ENCODE results near the gene PSD2.

PSD2 gene

DNA sequence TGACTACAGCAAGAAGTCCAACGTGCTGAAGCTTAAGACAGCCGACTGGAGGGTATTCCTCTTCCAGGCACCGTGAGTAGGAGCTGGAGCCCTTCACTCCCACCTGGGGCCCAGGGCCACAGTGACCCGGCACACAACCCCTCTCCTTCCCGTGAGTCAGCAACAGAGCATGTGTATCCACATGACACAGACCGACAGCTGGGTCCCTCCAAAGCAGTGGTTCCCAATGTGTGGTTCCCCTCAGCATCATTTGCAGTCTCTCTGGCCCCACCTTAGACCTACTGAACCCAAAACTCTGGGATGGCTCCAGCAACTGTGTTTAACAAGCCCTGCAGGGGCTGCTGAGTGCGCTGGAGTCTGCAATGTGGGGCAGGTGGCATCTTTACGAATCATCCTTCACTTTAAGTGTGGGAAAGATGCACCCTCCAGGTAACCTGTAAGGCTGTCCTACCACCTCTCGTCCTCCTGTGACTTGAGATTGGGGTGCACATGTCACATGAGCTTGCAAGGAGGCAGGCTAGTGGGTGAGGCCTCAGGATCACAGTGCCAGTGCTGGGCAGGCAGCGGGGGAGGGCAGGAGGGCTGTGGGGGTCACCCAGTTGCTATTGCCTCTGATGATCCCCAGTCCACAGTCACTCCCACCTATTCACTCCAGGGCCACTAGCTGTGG is 42.2 kb downstream of the PSD2 start:
- no peak for DNase-seq (ENCODE audit: low spot score)

DNA sequence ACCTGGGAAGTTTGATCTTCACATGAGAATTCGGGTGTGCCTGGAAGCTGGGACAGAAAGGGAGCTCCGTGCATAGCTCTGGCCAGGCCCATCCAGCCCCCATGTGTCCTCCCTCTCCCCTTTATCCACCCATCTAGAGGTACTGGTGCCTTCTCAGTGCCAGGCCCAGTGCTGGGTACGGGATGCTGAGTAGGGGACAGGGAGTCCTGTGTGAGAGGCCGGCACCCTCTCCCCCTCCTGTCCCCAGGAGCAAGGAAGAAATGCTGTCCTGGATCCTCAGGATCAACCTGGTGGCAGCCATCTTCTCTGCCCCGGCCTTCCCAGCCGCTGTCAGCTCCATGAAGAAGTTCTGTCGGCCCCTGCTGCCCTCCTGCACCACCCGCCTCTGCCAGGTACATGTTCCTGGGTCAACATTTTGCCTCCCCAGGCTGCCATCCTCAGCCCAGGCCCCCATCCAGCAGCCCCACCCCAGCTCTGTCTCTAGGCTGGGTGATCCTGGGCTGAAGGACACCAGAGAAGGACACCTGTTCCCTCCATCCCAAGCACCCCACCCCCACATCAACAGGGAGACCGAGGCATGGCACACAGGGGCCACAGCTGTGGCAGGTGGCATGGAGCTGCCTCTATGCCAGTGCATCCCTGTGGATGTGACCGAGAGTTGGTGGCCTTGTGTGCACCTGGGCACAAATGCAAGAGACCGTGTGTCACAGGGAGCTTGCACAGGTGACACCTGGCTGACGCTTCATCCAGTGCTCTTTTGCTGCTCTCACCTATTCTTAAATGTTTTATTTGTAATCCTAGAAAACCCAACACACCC is 43.0 kb downstream of the PSD2 start:
- DNase-seq (ENCODE audit: low spot score) = no peak

- DNase-seq (ENCODE audit: low spot score) = no peak
Measured at GRCh38 chr5:139839232-139839815, 43.7 kb downstream of the PSD2 start.

DNA sequence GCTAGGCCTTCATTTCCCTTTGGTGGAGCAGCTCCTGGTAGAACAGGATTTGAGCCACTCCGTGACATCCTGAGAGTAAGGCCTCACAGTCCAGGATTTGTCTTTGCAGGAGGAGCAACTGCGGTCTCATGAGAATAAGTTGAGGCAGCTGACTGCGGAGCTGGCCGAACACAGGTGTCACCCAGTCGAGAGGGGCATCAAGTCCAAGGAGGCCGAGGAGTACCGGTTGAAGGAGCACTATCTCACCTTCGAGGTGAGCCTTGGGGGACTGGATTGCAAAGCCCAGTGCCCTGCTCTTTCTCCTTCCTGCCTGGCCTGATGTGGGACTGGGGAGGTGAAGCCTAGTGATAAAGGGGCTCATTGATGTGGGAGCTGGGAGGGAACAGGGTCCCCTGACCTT is 44.3 kb downstream of the PSD2 start:
- DNase-seq (ENCODE audit: low spot score) = no peak

- DNase-seq (ENCODE audit: low spot score) = no peak
Measured at GRCh38 chr5:139841549-139841948, 45.9 kb downstream of the PSD2 start.

- DNase-seq (ENCODE audit: low spot score) = no peak
Measured at GRCh38 chr5:139842321-139842720, 46.7 kb downstream of the PSD2 start.

- DNase-seq (ENCODE audit: low spot score) = no peak
Measured at GRCh38 chr5:139843991-139844390, 48.4 kb downstream of the PSD2 start.

DNA sequence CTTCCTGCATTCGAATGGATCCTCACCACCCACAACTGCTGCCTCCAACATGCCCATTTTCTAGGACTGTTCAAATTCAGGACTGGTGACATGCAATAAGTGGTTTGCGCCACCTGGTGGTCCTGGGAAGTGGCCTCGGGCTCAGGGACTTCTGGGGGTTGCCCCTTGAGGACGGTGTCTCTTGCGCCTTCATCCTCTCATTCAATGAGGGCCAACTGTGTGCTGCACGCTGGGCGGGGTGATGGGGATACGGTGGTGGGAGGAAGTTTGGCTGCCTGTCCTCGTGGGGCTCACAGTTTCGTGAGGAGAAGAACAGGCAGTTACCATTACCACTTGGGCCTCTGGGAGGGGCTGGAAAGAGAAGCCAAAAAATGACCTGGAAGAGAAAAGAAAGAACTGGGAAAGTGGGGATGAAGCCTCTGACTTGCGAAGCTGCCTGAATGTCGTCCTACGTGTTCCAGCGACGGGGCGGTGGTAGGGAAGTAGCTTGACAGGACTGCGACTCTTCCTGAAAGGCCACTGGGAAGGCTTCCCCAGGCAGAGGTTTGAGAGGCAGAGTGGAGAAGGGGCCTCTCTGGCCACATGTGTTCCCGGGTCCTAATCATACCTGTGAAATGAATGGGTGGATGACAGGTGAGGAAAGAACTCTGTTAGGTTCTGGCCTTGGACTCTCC is 49.0 kb downstream of the PSD2 start:
- peak; percentile 79 for DNase-seq (ENCODE audit: low spot score)

DNA sequence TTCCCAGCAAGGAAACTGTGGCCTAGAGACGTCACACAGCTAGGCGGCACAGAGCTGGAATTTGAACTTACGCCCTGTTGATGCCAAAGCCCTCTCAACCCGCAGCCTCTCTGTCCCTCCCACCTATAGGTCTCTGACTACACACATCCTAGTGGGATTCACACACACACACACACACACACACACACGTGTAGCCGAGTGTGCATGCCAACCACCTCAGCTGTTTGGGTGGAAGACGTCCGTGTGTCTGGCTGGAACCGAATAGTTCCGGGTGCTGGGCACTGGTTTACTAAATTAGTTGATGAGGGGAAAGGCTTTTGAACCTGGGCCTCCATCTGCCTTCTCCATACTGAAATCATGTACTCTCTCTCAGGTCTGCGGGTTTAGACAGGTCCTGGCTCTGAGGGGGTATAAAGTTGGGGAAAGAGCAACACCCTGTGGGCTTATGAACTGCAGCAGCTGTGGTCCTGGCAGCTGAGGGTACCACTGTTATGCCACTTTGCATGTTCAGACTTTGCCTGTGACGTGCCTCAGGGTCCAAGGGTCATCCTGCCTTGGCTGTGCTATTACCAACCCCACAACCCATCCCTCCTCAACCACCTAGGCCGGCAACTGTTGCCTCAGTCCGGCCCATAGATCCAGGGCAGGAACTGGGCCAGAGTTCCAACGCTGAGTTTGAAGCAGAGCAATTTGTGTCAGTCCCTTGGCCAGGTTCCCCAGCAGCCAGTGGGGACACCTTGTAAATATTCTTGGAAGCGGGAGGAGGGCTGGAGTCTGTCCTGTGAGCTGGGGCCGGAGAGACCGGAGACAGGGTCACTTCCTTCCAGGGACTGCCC is 50.5 kb downstream of the PSD2 start:
- no peak for DNase-seq (ENCODE audit: low spot score)

DNA sequence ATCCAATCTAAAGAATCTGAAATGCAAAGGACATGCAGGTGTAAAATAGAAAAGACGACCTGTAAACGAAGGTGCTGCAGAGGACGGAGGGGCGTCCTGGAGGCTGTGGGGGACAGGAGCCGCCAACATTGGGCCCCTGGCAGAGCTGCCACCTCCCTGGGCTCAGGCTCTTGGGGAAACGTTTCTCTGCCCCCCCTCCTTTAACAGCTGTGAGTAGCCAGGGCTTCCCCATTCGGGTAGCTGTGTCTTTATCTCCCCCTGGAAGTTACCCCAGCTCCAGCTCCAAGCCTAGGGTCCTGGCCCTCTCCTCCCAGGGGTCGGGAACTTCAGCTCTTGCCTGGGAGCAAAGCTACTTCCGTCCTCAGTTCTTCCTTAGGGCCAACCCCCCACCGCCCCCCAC is 51.5 kb downstream of the PSD2 start:
- DNase-seq (ENCODE audit: low spot score) = no peak

DNA sequence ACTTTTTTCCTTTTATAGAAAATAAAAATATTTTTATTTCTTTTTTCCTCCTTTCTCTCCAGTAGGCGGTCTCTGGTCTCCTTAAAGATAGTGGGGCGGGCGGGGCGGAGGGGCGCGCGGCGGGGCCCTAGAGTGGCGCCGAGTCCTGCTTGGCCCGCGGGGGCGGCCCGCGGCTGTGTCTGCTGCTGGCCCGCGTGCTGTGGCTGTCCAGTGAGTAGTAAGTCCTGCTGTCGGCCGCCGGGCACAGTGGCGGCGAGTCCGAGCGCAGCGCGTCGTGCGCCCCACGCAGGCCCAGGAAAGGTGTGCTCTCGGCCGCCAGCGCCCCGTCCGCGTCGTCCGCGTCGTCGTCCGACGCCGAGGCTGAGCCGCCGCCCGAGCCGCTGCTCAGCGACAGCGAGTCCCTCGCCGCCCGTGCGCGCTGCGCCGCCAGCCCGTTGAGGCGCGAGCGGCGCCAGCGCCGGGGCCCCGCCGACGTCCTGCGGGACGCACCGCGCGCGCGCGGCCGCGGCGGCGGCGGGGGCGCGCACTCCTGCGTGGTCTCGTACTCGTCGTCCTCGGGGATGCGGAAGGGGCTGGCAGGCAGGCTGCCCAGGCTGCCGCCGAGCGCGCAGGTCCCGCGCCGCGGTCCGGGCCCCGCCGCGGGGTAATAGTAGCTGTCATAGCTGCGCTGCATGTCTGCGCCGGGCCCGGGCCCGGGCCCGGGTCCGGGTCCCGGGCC is 52.3 kb downstream of the PSD2 start:
- peak; percentile 83 for DNase-seq (ENCODE audit: low spot score)

DNA sequence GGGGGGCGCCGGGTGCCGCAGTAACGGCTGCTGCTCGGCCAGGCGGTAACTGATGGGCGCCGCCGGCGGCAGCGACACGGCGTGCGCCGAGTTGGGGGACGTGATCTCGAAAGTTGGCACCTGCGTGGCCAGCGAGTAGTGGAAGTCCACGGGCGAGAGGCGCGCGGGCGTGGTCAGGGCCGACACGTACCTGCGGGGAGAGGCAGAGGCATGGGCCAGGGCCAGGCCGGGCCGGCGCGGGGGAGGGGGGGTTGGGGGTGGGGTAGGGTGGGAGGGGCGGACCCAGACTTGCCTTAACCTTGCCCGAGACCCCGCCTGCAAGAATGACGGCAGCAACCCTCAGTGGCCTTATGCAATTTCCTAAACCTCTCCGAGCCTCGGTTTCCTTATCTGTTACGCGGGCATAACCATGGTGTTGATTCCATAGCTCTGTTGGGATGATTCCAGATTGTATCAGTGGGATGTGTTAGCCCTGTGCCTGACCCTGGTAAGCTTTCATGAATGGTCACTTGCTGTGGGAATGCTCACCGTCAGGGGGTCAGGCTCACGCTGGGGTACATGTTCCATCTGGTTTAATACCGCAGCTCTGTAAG is 53.0 kb downstream of the PSD2 start:
- DNase-seq (ENCODE audit: low spot score) = no peak

DNA sequence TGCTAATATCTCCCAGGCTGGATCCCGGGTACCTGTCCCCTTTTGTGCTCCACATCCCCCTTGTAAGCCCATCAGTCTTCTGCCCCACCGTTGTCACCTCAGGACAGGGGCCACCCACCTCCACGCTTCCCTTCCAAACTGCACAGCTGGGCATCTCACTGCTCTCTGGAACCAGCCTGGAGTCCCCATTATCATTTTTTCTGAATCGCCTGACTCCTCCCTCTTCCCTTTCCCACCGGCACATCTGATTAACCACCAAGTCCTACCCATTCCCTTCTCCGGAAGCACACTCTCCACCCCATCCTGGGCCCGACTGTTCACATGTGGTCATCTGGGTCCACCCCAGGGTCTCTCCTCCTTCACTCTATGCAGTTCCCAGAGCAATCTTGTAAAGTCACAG is 53.9 kb downstream of the PSD2 start:
- no peak for DNase-seq (ENCODE audit: low spot score)

- no peak for DNase-seq (ENCODE audit: low spot score)
Measured at GRCh38 chr5:139849942-139850341, 54.3 kb downstream of the PSD2 start.

DNA sequence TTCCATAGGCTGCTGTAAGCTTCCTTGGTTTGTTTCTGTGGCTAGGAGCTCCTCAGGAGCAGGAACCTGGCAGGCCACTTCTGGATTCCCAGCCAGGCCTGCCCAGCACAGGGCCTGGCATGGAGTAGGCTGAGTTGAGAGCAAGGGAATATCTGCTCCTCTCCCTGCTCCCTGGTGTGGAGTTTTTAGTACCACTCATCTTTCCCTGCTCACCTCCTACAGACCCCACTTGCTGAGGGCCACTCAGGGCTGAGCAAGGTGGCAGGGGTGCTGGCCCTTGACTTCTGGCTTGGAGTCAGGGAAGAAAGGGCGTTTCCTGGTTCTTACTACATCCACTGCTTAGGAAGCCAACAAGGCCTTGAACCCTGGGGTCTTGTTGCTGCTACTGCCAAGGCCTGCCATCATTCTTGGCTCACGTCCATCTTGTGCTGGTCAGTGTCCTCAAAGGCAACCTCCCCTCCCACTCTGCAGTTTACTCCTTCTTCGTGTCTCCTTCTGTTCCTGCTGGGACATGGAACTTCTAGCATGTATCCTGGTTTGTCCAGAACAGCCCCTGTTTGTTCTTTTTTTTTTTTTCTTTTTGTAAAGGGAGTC is 54.9 kb downstream of the PSD2 start:
- no peak for DNase-seq (ENCODE audit: low spot score)

GRCh38 chr5:139851558-139851957 is 56.0 kb downstream of the PSD2 start:
- no peak for DNase-seq (ENCODE audit: low spot score)

- DNase-seq (ENCODE audit: low spot score) = no peak
Measured at GRCh38 chr5:139852696-139853095, 57.1 kb downstream of the PSD2 start.

DNA sequence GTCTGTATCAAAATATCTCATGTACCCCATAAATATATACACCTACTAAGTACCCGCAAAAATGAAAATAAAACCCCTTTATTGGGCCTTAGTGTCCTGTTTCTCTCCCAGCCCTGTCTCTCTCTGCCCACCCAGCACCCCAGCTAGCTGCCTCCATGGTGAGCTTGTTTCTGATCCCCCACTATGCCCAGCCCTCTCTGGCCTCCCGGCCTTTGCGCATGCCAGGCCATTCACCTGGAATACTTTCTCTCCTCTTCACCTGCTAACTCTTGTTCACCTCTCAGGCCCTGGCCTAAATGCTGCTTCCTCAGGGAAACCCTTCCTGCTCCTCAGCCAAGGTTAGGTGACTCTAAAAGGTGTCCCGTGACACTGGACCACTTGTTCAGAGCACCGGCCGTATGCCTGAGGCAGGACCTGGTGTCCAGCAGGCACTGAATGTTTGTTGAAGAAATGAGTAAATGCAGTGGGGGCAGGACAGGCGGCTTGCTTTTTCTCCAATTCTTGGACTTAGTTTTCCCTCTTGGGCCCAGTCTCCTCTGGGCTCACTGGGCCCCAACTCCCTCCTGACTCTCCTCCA is 58.5 kb downstream of the PSD2 start:
- no peak for DNase-seq (ENCODE audit: low spot score)

DNA sequence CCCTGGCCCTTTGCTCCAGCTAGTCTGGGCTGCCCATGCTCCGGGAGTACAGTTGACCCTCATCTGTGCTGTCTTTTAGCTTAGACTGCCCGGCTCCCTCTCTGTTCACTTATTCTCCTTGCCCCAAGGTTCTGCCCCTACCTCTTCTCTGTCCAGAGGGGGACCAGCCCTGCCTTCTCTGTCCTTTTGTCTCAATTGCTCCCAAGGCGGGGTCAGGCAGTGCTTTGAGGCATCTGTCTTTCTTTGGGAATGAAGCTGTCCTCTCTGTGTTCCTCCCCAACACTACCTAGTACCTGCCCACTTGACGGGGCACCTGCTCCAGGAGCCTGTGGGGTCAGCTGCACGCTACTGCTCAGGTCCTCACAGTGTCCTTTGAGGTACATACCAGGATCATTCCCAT is 59.3 kb downstream of the PSD2 start:
- no peak for DNase-seq (ENCODE audit: low spot score)

GRCh38 chr5:139855451-139855850 is 59.8 kb downstream of the PSD2 start:
- DNase-seq (ENCODE audit: low spot score) = no peak

All from germinal center (tissue), 1 donor.